GM23248 (cell line): ENCODE measurements around the gene ARHGAP8. TPM values are rescaled to one million over a fixed set of nuclear protein-coding genes. Genes with fewer than 3 reads are reported as not detected.

Experiments used
- DNase-seq: peaks from one replicate; pipeline ENCODE4 v3.0.0-alpha.2; 2015
- H2AFZ ChIP-seq: fragments of 200-600 bp; sonication (generic); 2 replicates; pipeline ENCODE4 v1.6.1; 2016; ENCODE audit warnings: antibody characterized with exemption
- H3F3A ChIP-seq: fragments of 200-600 bp; sonication (generic); 2 replicates; pipeline ENCODE4 v1.6.1; 2016; ENCODE audit warnings: mild to moderate bottlenecking, antibody characterized with exemption, mixed run types; ENCODE audit not compliant: insufficient read depth
- H3K27ac ChIP-seq: fragments of 200-600 bp; sonication (generic); 2 replicates; pipeline ENCODE4 v1.5.1; 2016; ENCODE audit warnings: mild to moderate bottlenecking
- H3K27me3 ChIP-seq: fragments of 200-600 bp; sonication (generic); replicated peaks from 2 replicates; pipeline ENCODE4 v1.6.1; 2016; ENCODE audit warnings: mild to moderate bottlenecking; ENCODE audit not compliant: insufficient read depth
- H3K36me3 ChIP-seq: fragments of 200-600 bp; sonication (generic); 2 replicates; pipeline ENCODE4 v1.6.1; 2016; ENCODE audit warnings: low read depth, mild to moderate bottlenecking
- H3K4me1 ChIP-seq: fragments of 200-600 bp; sonication (generic); 2 replicates; pipeline ENCODE4 v1.6.1; 2016; ENCODE audit warnings: mild to moderate bottlenecking; ENCODE audit not compliant: insufficient read depth
- H3K4me2 ChIP-seq: fragments of 200-600 bp; sonication (generic); one replicate; pipeline ENCODE4 v1.6.1; 2016; ENCODE audit warnings: mild to moderate bottlenecking; ENCODE audit not compliant: unreplicated experiment
- H3K4me3 ChIP-seq: fragments of 200-600 bp; sonication (generic); 2 replicates; pipeline ENCODE4 v1.5.1; 2016; ENCODE audit warnings: mild to moderate bottlenecking
- H3K79me2 ChIP-seq: fragments of 200-600 bp; sonication (generic); 2 replicates; pipeline ENCODE4 v1.6.1; 2016; ENCODE audit warnings: mild to moderate bottlenecking; ENCODE audit not compliant: insufficient read depth
- H3K9ac ChIP-seq: fragments of 200-600 bp; sonication (generic); 2 replicates; pipeline ENCODE4 v1.6.1; 2016; ENCODE audit warnings: mild to moderate bottlenecking
- H3K9me2 ChIP-seq: fragments of 200-600 bp; sonication (generic); 2 replicates; pipeline ENCODE4 v1.6.1; 2016; ENCODE audit warnings: mixed run types, mild to moderate bottlenecking, moderate library complexity; ENCODE audit not compliant: insufficient read depth
- H3K9me3 ChIP-seq: fragments of 200-600 bp; sonication (generic); one replicate; pipeline ENCODE4 v1.6.1; 2017; ENCODE audit warnings: low read depth
- H4K20me1 ChIP-seq: fragments of 200-600 bp; sonication (generic); 2 replicates; pipeline ENCODE4 v1.6.0; 2016; ENCODE audit not compliant: insufficient read depth
- EZH2 ChIP-seq: fragments of 200-600 bp; sonication (generic); IDR thresholded peaks from 2 replicates; pipeline ENCODE4 v1.6.1; 2018; ENCODE audit warnings: antibody characterized with exemption, mild to moderate bottlenecking; ENCODE audit not compliant: insufficient read depth, poor library complexity, severe bottlenecking
- EZH2phosphoT487 ChIP-seq: fragments of 200-600 bp; sonication (generic); IDR thresholded peaks from 2 replicates; pipeline ENCODE4 v1.6.1; 2018; ENCODE audit warnings: antibody characterized with exemption, moderate library complexity, mild to moderate bottlenecking, low read depth; ENCODE audit not compliant: insufficient read depth
- WGBS, 2 experiments: methylation state at CpG; one replicate each; pipeline ENCODE4 v1.1.6; 2015 to 2017; ENCODE audit warnings: low lambda C conversion rate in 2 of 2, low coverage in 1 of 2; ENCODE audit errors: missing lambda C conversion rate in 2 of 2; 5-methylcytosine and 5-hydroxymethylcytosine counted together
- in situ Hi-C: fragments of 300-500 bp; cut with MboI; formaldehyde crosslinking; loops from 2 replicates; pipeline ENCODE4 v1.15.0; 2020
- polyA plus RNA-seq: library from polyadenylated mRNA; unstranded; fragments of >200 nt; fragmentation: Nextera tagmentation; extraction: Ambion mirVana; gene quantifications from 2 replicates; pipeline ENCODE4 v1.2.1, GENCODE V29; 2016
- total RNA-seq: library from RNA; depleted of rRNA; stranded (reverse); fragments of >200 nt; shearing (Covaris generic); gene quantifications from 2 replicates; pipeline ENCODE4 v1.2.3, GENCODE V29; 2014

The ARHGAP8 gene
- total and polyA plus RNA-seq, 2 experiments from 2014 or later = 0.54 TPM; not detected in 1

GRCh38 chr22:44892243-44892642 lies 139.9 kb downstream of the ARHGAP8 start:
- H3F3A ChIP-seq = no peaks in the 10 kb centered on the region
- no peak overlapping the region for H3K27ac ChIP-seq
- in situ Hi-C loops = no loop called here
- H3K36me3 ChIP-seq = no peaks in the 10 kb centered on the region
- TF ChIP-seq EZH2 = no peak
- TF ChIP-seq EZH2phosphoT487 = no peak
- no peaks in the 10 kb centered on the region for H4K20me1 ChIP-seq
- peaks cover 3% of the 10 kb centered on the region; the same call in 1 of the 2 replicates for H3K27me3 ChIP-seq
- H3K79me2 ChIP-seq = no peaks in the 10 kb centered on the region
- DNase-seq = no peak
- no peak overlapping the region for H3K4me2 ChIP-seq
- H3K4me1 ChIP-seq = no peaks in the 10 kb centered on the region
- H3K9me3 ChIP-seq = no peaks in the 10 kb centered on the region
- no peak overlapping the region for H2AFZ ChIP-seq
- H3K9me2 ChIP-seq = no peaks in the 10 kb centered on the region
- H3K4me3 ChIP-seq = no peak overlapping the region
- 69 to 75% methylated on average over 8 to 13 of the region's 13 CpGs for WGBS, 2 experiments
- no peak overlapping the region for H3K9ac ChIP-seq

GRCh38 chr22:44892803-44893730 lies 140.7 kb downstream of the ARHGAP8 start:
- in situ Hi-C loops = no loop called here
- 0 out of 2 replicates have a peak, but pooled peaks cover 3% of the 10 kb centered on the region for H3K27me3 ChIP-seq
- H3K4me1 ChIP-seq = no peaks in the 10 kb centered on the region
- no peak overlapping the region for H3K27ac ChIP-seq
- H3K9me3 ChIP-seq = no peaks in the 10 kb centered on the region
- 62 to 63% methylated on average over 20 of the region's 20 CpGs for WGBS, 2 experiments
- H3F3A ChIP-seq = no peaks in the 10 kb centered on the region
- no peak for DNase-seq
- no peak overlapping the region for H3K4me3 ChIP-seq
- no peak overlapping the region for H2AFZ ChIP-seq
- H3K4me2 ChIP-seq = no peak overlapping the region
- H4K20me1 ChIP-seq = no peaks in the 10 kb centered on the region
- TF ChIP-seq EZH2 (no peak), EZH2phosphoT487 (no peak)
- no peak overlapping the region for H3K9ac ChIP-seq
- H3K79me2 ChIP-seq = no peaks in the 10 kb centered on the region
- no peaks in the 10 kb centered on the region for H3K36me3 ChIP-seq
- no peaks in the 10 kb centered on the region for H3K9me2 ChIP-seq

GRCh38 chr22:44893731-44894080 lies 141.3 kb downstream of the ARHGAP8 start:
- Histone ChIP-seq H3K4me1 (no peaks in the 10 kb centered on the region), H3K9me2 (no peaks in the 10 kb centered on the region), H3K4me3 (no peak overlapping the region), H3K27me3 (0 out of 2 replicates have a peak, but pooled peaks cover 3% of the 10 kb centered on the region), H3K9me3 (no peaks in the 10 kb centered on the region), H4K20me1 (no peaks in the 10 kb centered on the region), H3K36me3 (no peaks in the 10 kb centered on the region), H3K9ac (no peak overlapping the region), H2AFZ (no peak overlapping the region), H3K27ac (no peak overlapping the region), H3K79me2 (no peaks in the 10 kb centered on the region), H3F3A (no peaks in the 10 kb centered on the region), H3K4me2 (no peak overlapping the region)
- no peak for DNase-seq
- 51 to 59% methylated on average over 6 to 7 of the region's 7 CpGs for WGBS, 2 experiments
- TF ChIP-seq EZH2phosphoT487 (no peak), EZH2 (no peak)
- in situ Hi-C loops = no loop called here

- Histone ChIP-seq H3K4me3 (no peak overlapping the region), H3K9me2 (no peaks in the 10 kb centered on the region), H3K27me3 (0 out of 2 replicates have a peak, but pooled peaks cover 3% of the 10 kb centered on the region), H2AFZ (no peak overlapping the region), H3K27ac (no peak overlapping the region), H3K4me2 (no peak overlapping the region), H4K20me1 (no peaks in the 10 kb centered on the region), H3K9me3 (no peaks in the 10 kb centered on the region), H3F3A (no peaks in the 10 kb centered on the region), H3K4me1 (no peaks in the 10 kb centered on the region), H3K9ac (no peak overlapping the region), H3K36me3 (no peaks in the 10 kb centered on the region), H3K79me2 (no peaks in the 10 kb centered on the region)
- no peak for TF ChIP-seq EZH2phosphoT487
- no peak for TF ChIP-seq EZH2
- no peak for DNase-seq
- 73 to 81% methylated on average over 12 of the region's 12 CpGs for WGBS, 2 experiments
- in situ Hi-C loops = no loop called here
Observed at GRCh38 chr22:44894321-44894720, 141.9 kb downstream of the ARHGAP8 start.
